Skeletal muscle tissue (tissue), 4 donors: ENCODE measurements around the gene TMEM18. TPM values are rescaled to one million over a fixed set of nuclear protein-coding genes. Genes with fewer than 3 reads are reported as not detected.

Source experiments
- H3K27ac ChIP-seq: one replicate; pipeline ENCODE4 v1.7.0; 2013; ENCODE audit warnings: mild to moderate bottlenecking, low read depth, low read length, inconsistent platforms
- H3K27me3 ChIP-seq, 3 donors: one replicate each; pipeline ENCODE4 v1.7.0; 2013; ENCODE audit warnings: low read length in 3 of 3; ENCODE audit not compliant: control insufficient read depth in 3 of 3, insufficient read depth in 3 of 3
- H3K36me3 ChIP-seq, 3 donors: one replicate each; pipeline ENCODE4 v1.7.0; 2013; ENCODE audit warnings: low read length in 3 of 3; ENCODE audit not compliant: control insufficient read depth in 3 of 3, insufficient read depth in 3 of 3
- H3K4me1 ChIP-seq, 3 donors: one replicate each; pipeline ENCODE4 v1.7.0; 2013; ENCODE audit warnings: low read length in 3 of 3, mild to moderate bottlenecking in 3 of 3; ENCODE audit not compliant: control insufficient read depth in 3 of 3, insufficient read depth in 3 of 3
- H3K4me3 ChIP-seq, 3 donors: one replicate each; pipeline ENCODE4 v1.7.0; 2013; ENCODE audit warnings: low read length in 3 of 3
- H3K9ac ChIP-seq, 3 donors: one replicate each; pipeline ENCODE4 v1.7.0; 2013; ENCODE audit warnings: low read length in 3 of 3, mild to moderate bottlenecking in 3 of 3, moderate library complexity in 2 of 3, low read depth in 1 of 3
- H3K9me3 ChIP-seq, 3 donors: one replicate each; pipeline ENCODE4 v1.7.0; 2013; ENCODE audit warnings: low read length in 3 of 3; ENCODE audit not compliant: control insufficient read depth in 3 of 3
- total RNA-seq: library from RNA; depleted of rRNA; stranded (reverse); fragments of >200 nt; gene quantifications from one replicate; pipeline ENCODE4 v1.2.3, GENCODE V29; 2014
- donor health status: Osteomylitis.

Gene TMEM18
- total RNA-seq, 1 donor from 2014 or later = 20.9 TPM

GRCh38 chr2:648476-649424 is 28.5 kb downstream of the TMEM18 start:
- no peak overlapping the region for H3K27ac ChIP-seq
- H3K4me3 ChIP-seq = no peak overlapping the region
- H3K4me1 ChIP-seq = no peaks in the 10 kb centered on the region
- H3K36me3 ChIP-seq = no peaks in the 10 kb centered on the region
- no peaks in the 10 kb centered on the region for H3K9me3 ChIP-seq
- H3K9ac ChIP-seq = no peak overlapping the region
- H3K27me3 ChIP-seq = peaks cover 10 to 30% (median 16%) of the 10 kb centered on the region in 3 donors

GRCh38 chr2:647691-648231 is 29.4 kb downstream of the TMEM18 start:
- Histone ChIP-seq H3K4me1 (no peaks in the 10 kb centered on the region), H3K9me3 (no peaks in the 10 kb centered on the region), H3K9ac (no peak overlapping the region), H3K27ac (no peak overlapping the region), H3K4me3 (no peak overlapping the region), H3K36me3 (no peaks in the 10 kb centered on the region), H3K27me3 (peaks cover 14 to 32% (median 16%) of the 10 kb centered on the region in 3 donors)

- Histone ChIP-seq H3K9ac (no peak overlapping the region), H3K27me3 (peaks cover 14 to 36% (median 16%) of the 10 kb centered on the region in 3 donors)
These were observed 30.1 kb downstream of the TMEM18 start for GRCh38 chr2:647003-647560.

GRCh38 chr2:644871-645270 is 32.3 kb downstream of the TMEM18 start:
- H3K4me1 ChIP-seq = no peaks in the 10 kb centered on the region
- H3K27ac ChIP-seq = no peak overlapping the region
- H3K27me3 ChIP-seq = peaks cover 14 to 42% (median 14%) of the 10 kb centered on the region in 3 donors
- no peak overlapping the region for H3K9ac ChIP-seq
- no peak overlapping the region for H3K4me3 ChIP-seq
- no peaks in the 10 kb centered on the region for H3K36me3 ChIP-seq
- no peaks in the 10 kb centered on the region for H3K9me3 ChIP-seq

More at GRCh38 chr2:647003-647560, 30.1 kb downstream of the TMEM18 start:
- H3K4me1 ChIP-seq = no peaks in the 10 kb centered on the region
- no peak overlapping the region for H3K4me3 ChIP-seq
- H3K36me3 ChIP-seq = no peaks in the 10 kb centered on the region
- H3K9me3 ChIP-seq = no peaks in the 10 kb centered on the region
- no peak overlapping the region for H3K27ac ChIP-seq

GRCh38 chr2:643761-644160 is 33.4 kb downstream of the TMEM18 start:
- no peaks in the 10 kb centered on the region for H3K9me3 ChIP-seq
- no peak overlapping the region for H3K27ac ChIP-seq
- peaks cover 11 to 32% (median 12%) of the 10 kb centered on the region in 3 donors for H3K27me3 ChIP-seq
- H3K4me1 ChIP-seq = no peaks in the 10 kb centered on the region
- no peak overlapping the region for H3K4me3 ChIP-seq
- no peak overlapping the region for H3K9ac ChIP-seq
- no peaks in the 10 kb centered on the region for H3K36me3 ChIP-seq

GRCh38 chr2:643334-643733 is 33.9 kb downstream of the TMEM18 start:
- H3K9ac ChIP-seq = no peak overlapping the region
- H3K27me3 ChIP-seq = peaks cover 11 to 30% (median 12%) of the 10 kb centered on the region in 3 donors
- H3K9me3 ChIP-seq = no peaks in the 10 kb centered on the region
- no peaks in the 10 kb centered on the region for H3K36me3 ChIP-seq
- H3K27ac ChIP-seq = no peak overlapping the region
- H3K4me1 ChIP-seq = no peaks in the 10 kb centered on the region
- H3K4me3 ChIP-seq = no peak overlapping the region

- H3K27ac ChIP-seq = no peak overlapping the region
- H3K9me3 ChIP-seq = no peaks in the 10 kb centered on the region
- H3K4me3 ChIP-seq = no peak overlapping the region
- H3K4me1 ChIP-seq = peaks cover 0 to under 1% (median 0%) of the 10 kb centered on the region in 3 donors
- H3K36me3 ChIP-seq = no peaks in the 10 kb centered on the region
- no peak overlapping the region for H3K9ac ChIP-seq
- peaks cover 14 to 27% (median 15%) of the 10 kb centered on the region in 3 donors for H3K27me3 ChIP-seq
These were observed 35.1 kb downstream of the TMEM18 start for GRCh38 chr2:641872-642815.

GRCh38 chr2:641164-641871 is 35.9 kb downstream of the TMEM18 start:
- Histone ChIP-seq H3K27me3 (peaks cover 12 to 25% (median 17%) of the 10 kb centered on the region in 3 donors), H3K4me3 (no peak overlapping the region), H3K9ac (no peak overlapping the region), H3K27ac (no peak overlapping the region), H3K4me1 (peaks cover 6 to 7% (median 6%) of the 10 kb centered on the region in 3 donors), H3K9me3 (no peaks in the 10 kb centered on the region), H3K36me3 (no peaks in the 10 kb centered on the region)

GRCh38 chr2:639703-640102 is 37.5 kb downstream of the TMEM18 start:
- Histone ChIP-seq H3K27ac (no peak overlapping the region), H3K9me3 (no peaks in the 10 kb centered on the region), H3K36me3 (no peaks in the 10 kb centered on the region), H3K9ac (no peak overlapping the region), H3K4me3 (no peak overlapping the region), H3K4me1 (peaks cover 6 to 7% (median 6%) of the 10 kb centered on the region in 3 donors), H3K27me3 (peaks cover 12 to 17% (median 14%) of the 10 kb centered on the region in 3 donors)
